Transverse colon (tissue), 4 donors: Measurements from ENCODE around the gene CDH6. TPM values are rescaled to one million over a fixed set of nuclear protein-coding genes. Genes with fewer than 3 reads are reported as not detected.

Experiments used
- DNase-seq: peaks from one replicate; pipeline ENCODE4 v3.0.0-alpha.2; 2019
- H3K27ac ChIP-seq, 4 donors: fragments of 200-600 bp; sonication (generic); 2 replicates each; pipeline ENCODE4 v1.5.1; 2016 to 2018; ENCODE audit warnings: inconsistent platforms in 4 of 4
- H3K27me3 ChIP-seq: fragments of 200-600 bp; sonication (generic); 2 replicates; pipeline ENCODE4 v1.5.1; 2017; ENCODE audit warnings: inconsistent platforms
- H3K36me3 ChIP-seq, 4 donors: fragments of 200-600 bp; sonication (generic); 2 replicates each; pipeline ENCODE4 v1.5.1; 2017 to 2019; ENCODE audit warnings: inconsistent platforms in 4 of 4
- H3K4me1 ChIP-seq, 4 donors: fragments of 200-600 bp; sonication (generic); 2 replicates each; pipeline ENCODE4 v1.5.1; 2017 to 2020; ENCODE audit warnings: inconsistent platforms in 4 of 4
- H3K4me3 ChIP-seq, 4 donors: fragments of 200-600 bp; sonication (generic); 1 replicate in 1 of 4; 2 replicates in 3 of 4; pipeline versions ENCODE4 v1.5.1 to v1.6.1; 2017 to 2019; ENCODE audit warnings: inconsistent platforms in 4 of 4
- H3K9me3 ChIP-seq, 2 donors: fragments of 200-600 bp; sonication (generic); 2 replicates each; pipeline ENCODE4 v1.5.1; 2017 to 2019; ENCODE audit warnings: inconsistent platforms in 2 of 2
- CTCF ChIP-seq, 5 experiments: fragments of 200-600 bp in 3 of 5; fragments of 450-650 bp in 2 of 5; sonication (generic) in 3 of 5; IDR thresholded peaks; 1 replicate in 2 of 5; 2 replicates in 3 of 5; pipeline ENCODE4 v1.5.1; 2016 to 2017; ENCODE audit warnings: antibody characterized with exemption in 5 of 5, inconsistent platforms in 3 of 5, mild to moderate bottlenecking in 2 of 5, moderate library complexity in 1 of 5
- EP300 ChIP-seq: sonication (generic); formaldehyde crosslinking; IDR thresholded peaks from one replicate; pipeline ENCODE4 v1.6.1; 2017; ENCODE audit warnings: antibody characterized with exemption, low read depth
- POLR2A ChIP-seq: fragments of 450-650 bp; IDR thresholded peaks from one replicate; pipeline ENCODE4 v1.6.1; 2016; ENCODE audit warnings: antibody characterized with exemption, mild to moderate bottlenecking, moderate library complexity
- POLR2AphosphoS5 ChIP-seq, 3 donors: sonication (generic); formaldehyde crosslinking; IDR thresholded peaks; one replicate each; pipeline ENCODE4 v1.6.1; 2016; ENCODE audit warnings: antibody characterized with exemption in 3 of 3
- WGBS, 2 donors: methylation state at CpG; one replicate each; pipeline ENCODE4 v1.1.5; 2018; ENCODE audit warnings: low coverage in 1 of 2; 5-methylcytosine and 5-hydroxymethylcytosine counted together
- in situ Hi-C, 4 donors: fragments of 200-750 bp; cut with MboI; loops; one replicate each; pipeline versions ENCODE4 v1.15.0 to v1.15.1; 2017; ENCODE audit warnings: low sequenced_read_pairs in 3 of 4, low pct_ligation_motif_present in 1 of 4, low pct_unique_long_range_greater_than_20kb in 1 of 4
- intact Hi-C: fragments of 100-400 bp; cut with DNase I; formaldehyde crosslinking; loops from one replicate; pipeline ENCODE4 v1.15.1; 2023; ENCODE audit warnings: low total_unique reads
- total RNA-seq, 4 donors: library from RNA; depleted of rRNA; stranded (reverse); fragments of >200 nt; gene quantifications; one replicate each; pipeline ENCODE4 v1.1.0, GENCODE V29; 2016

Gene CDH6
- total RNA-seq, 4 donors from 2014 or later: 0.60 to 1.2 (median 0.93) TPM

- WGBS, 2 donors: 3 to 4% methylated on average over 4 of the region's 4 CpGs
- Histone ChIP-seq H3K4me1 (no peaks in the 10 kb centered on the region), H3K4me3 (no peak overlapping the region), H3K27ac (no peak overlapping the region), H3K27me3 (no peaks in the 10 kb centered on the region), H3K9me3 (no peaks in the 10 kb centered on the region), H3K36me3 (no peaks in the 10 kb centered on the region)
- in situ Hi-C loops (no loop called here), intact Hi-C loops (no loop called here)
- no peak for DNase-seq
- peak; percentile 50 to 70 (median 59) for TF ChIP-seq CTCF (IDR thresholded peaks at IDR 0.05)
- no peak for TF ChIP-seq POLR2AphosphoS5 (IDR thresholded peaks at IDR 0.05)
These were observed 38.9 kb downstream of the CDH6 start for GRCh38 chr5:31232273-31232888.

GRCh38 chr5:31235381-31235780 is 41.9 kb downstream of the CDH6 start:
- Histone ChIP-seq H3K4me1 (no peaks in the 10 kb centered on the region), H3K4me3 (no peak overlapping the region), H3K27me3 (no peaks in the 10 kb centered on the region), H3K36me3 (no peaks in the 10 kb centered on the region), H3K27ac (no peak overlapping the region), H3K9me3 (no peaks in the 10 kb centered on the region)
- intact Hi-C loops (no loop called here), in situ Hi-C loops (no loop called here)
- DNase-seq: no peak
- 57 to 61% methylated on average over 3 of the region's 3 CpGs for WGBS, 2 donors
- TF ChIP-seq CTCF (IDR thresholded peaks at IDR 0.05) (no peak), POLR2AphosphoS5 (IDR thresholded peaks at IDR 0.05) (no peak), EP300 (no peak), POLR2A (no peak)

- TF ChIP-seq EP300 (no peak), POLR2AphosphoS5 (IDR thresholded peaks at IDR 0.05) (no peak), POLR2A (no peak), CTCF (IDR thresholded peaks at IDR 0.05) (no peak)
- WGBS, 2 donors: 69 to 72% methylated on average over 2 to 6 of the region's 6 CpGs
- in situ Hi-C loops: no loop called here
- no peaks in the 10 kb centered on the region for H3K9me3 ChIP-seq
- no peaks in the 10 kb centered on the region for H3K36me3 ChIP-seq
- H3K27me3 ChIP-seq: no peaks in the 10 kb centered on the region
- intact Hi-C loops: no loop called here
- no peaks in the 10 kb centered on the region for H3K4me1 ChIP-seq
- no peak for DNase-seq
- no peak overlapping the region for H3K4me3 ChIP-seq
- no peak overlapping the region for H3K27ac ChIP-seq
These were observed 42.9 kb downstream of the CDH6 start for GRCh38 chr5:31236339-31236738.

GRCh38 chr5:31237174-31237573 is 43.7 kb downstream of the CDH6 start:
- in situ Hi-C loops: no loop called here
- 20 to 37% methylated on average over 2 to 5 of the region's 5 CpGs for WGBS, 2 donors
- H3K36me3 ChIP-seq: no peaks in the 10 kb centered on the region
- no peaks in the 10 kb centered on the region for H3K27me3 ChIP-seq
- no peak overlapping the region for H3K27ac ChIP-seq
- H3K4me1 ChIP-seq: no peaks in the 10 kb centered on the region
- H3K9me3 ChIP-seq: no peaks in the 10 kb centered on the region
- no peak for DNase-seq
- no peak overlapping the region for H3K4me3 ChIP-seq
- TF ChIP-seq EP300 (no peak), CTCF (IDR thresholded peaks at IDR 0.05) (no peak), POLR2AphosphoS5 (IDR thresholded peaks at IDR 0.05) (no peak), POLR2A (no peak)
- intact Hi-C loops: no loop called here
